BE2C (cell line): ENCODE measurements around the gene CFAP210.
"Not testable (repeated sequence)": the region's sequence is repeated elsewhere in the genome, so short reads cannot be mapped to it uniquely, and the experiment has no call there.

ENCODE experiments used
- DNase-seq: peaks from one replicate; pipeline ENCODE4 v3.0.0-alpha.2; 2020
- H3K27me3 ChIP-seq: fragments of 250-450 bp; sonication (Bioruptor Pico); 2 replicates; pipeline ENCODE4 v1.5.1; 2020; ENCODE audit warnings: mild to moderate bottlenecking
- H3K36me3 ChIP-seq: fragments of 250-450 bp; sonication (Bioruptor Pico); 2 replicates; pipeline ENCODE4 v1.5.1; 2020; ENCODE audit warnings: mild to moderate bottlenecking
- H3K4me1 ChIP-seq: fragments of 250-450 bp; sonication (Bioruptor Pico); 2 replicates; pipeline ENCODE4 v1.5.1; 2020
- H3K4me3 ChIP-seq: 2 replicates; pipeline ENCODE4 v1.5.1; 2011; ENCODE audit warnings: low read depth, low read length
- H3K9me3 ChIP-seq: fragments of 250-450 bp; sonication (Bioruptor Pico); 2 replicates; pipeline ENCODE4 v1.5.1; 2020
- CTCF ChIP-seq: IDR thresholded peaks from 2 replicates; pipeline ENCODE4 v1.5.1; 2012; ENCODE audit warnings: mild to moderate bottlenecking, low read depth, low read length

Gene CFAP210

GRCh38 chr2:169637620-169638019, 56.6 kb downstream of the CFAP210 start:
- TF ChIP-seq CTCF: no peak
- no peaks in the 10 kb centered on the region for H3K9me3 ChIP-seq
- no peak for DNase-seq
- H3K27me3 ChIP-seq: no peaks in the 10 kb centered on the region
- H3K4me3 ChIP-seq: no peak overlapping the region
- no peaks in the 10 kb centered on the region for H3K4me1 ChIP-seq
- H3K36me3 ChIP-seq: peaks cover 3% of the 10 kb centered on the region

DNA sequence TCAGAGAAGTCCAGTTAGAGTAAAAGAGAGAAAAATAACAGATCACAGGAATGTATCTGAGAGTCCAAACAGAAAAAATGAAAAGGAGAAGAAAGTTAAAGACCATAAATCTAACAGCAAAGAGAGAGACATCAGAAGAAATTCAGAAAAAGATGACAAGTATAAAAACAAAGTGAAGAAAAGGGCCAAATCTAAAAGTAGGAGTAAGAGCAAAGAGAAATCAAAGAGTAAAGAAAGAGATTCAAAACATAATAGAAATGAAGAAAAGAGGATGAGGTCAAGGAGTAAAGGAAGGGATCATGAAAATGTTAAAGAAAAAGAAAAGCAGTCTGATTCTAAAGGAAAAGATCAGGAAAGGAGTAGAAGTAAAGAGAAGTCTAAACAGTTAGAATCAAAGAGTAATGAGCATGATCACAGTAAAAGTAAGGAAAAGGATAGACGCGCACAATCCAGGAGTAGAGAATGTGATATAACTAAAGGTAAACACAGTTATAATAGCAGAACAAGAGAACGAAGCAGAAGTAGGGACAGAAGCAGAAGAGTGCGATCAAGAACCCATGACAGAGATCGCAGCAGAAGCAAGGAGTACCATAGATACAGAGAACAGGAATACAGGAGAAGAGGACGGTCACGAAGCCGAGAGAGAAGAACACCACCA, 57.6 kb downstream of the CFAP210 start:
- no peaks in the 10 kb centered on the region for H3K9me3 ChIP-seq
- no peaks in the 10 kb centered on the region for H3K4me1 ChIP-seq
- no peak overlapping the region for H3K4me3 ChIP-seq
- TF ChIP-seq CTCF: no peak
- H3K36me3 ChIP-seq: peaks cover 3% of the 10 kb centered on the region
- H3K27me3 ChIP-seq: no peaks in the 10 kb centered on the region
- DNase-seq: no peak

GRCh38 chr2:169625781-169626180, 68.4 kb downstream of the CFAP210 start:
- no peaks in the 10 kb centered on the region for H3K4me1 ChIP-seq
- no peak for TF ChIP-seq CTCF
- no peaks in the 10 kb centered on the region for H3K36me3 ChIP-seq
- no peaks in the 10 kb centered on the region for H3K9me3 ChIP-seq
- no peak for DNase-seq
- no peaks in the 10 kb centered on the region for H3K27me3 ChIP-seq
- no peak overlapping the region for H3K4me3 ChIP-seq

GRCh38 chr2:169623235-169623634, 71.0 kb downstream of the CFAP210 start:
- Histone ChIP-seq H3K4me3 (no peak overlapping the region), H3K36me3 (no peaks in the 10 kb centered on the region), H3K27me3 (no peaks in the 10 kb centered on the region), H3K4me1 (no peaks in the 10 kb centered on the region), H3K9me3 (no peaks in the 10 kb centered on the region)
- DNase-seq: no peak
- TF ChIP-seq CTCF: no peak

DNA sequence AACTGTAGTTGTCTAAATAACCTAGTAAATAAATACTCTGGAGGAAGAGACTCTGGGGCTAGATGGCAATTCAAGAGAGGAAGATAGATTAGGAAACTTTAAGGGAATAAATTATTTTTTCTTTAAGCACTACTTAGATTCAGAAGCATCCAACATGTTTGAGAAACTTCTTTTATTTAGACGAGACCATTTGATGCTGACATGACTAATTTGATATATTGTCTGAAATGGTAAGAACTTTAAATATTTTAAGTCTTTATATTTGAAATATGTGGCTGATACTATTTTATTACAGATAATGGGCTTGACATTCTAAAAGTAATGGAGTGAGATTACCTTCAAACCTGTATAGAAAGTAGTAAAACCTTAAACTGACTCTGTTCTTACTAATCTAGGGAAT, 73.7 kb downstream of the CFAP210 start:
- Histone ChIP-seq H3K4me1 (no peaks in the 10 kb centered on the region), H3K9me3 (no peaks in the 10 kb centered on the region), H3K27me3 (no peaks in the 10 kb centered on the region), H3K36me3 (peaks cover 5% of the 10 kb centered on the region; the same call in 1 of the 2 replicates), H3K4me3 (no peak overlapping the region)
- no peak for DNase-seq
- no peak for TF ChIP-seq CTCF

DNA sequence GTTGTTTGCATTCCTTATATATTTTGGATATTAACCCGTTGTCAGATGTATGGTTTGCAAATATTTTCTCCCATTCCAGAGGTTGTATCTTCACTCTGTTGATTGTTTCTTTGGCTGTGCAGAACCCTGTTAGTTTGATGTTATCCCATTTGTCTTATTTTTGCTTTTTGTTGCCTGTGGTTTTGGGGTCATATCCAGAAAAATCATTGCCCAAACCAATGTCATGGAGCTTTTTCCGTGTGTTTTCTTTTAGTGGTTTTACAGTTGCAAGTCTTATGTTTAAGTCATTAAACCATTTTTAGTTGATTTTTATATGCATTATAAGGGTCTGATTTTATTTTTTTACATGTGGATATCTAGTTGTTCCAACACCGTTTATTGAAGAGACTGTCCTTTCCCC, 74.3 kb downstream of the CFAP210 start:
- no peaks in the 10 kb centered on the region for H3K4me1 ChIP-seq
- no peak overlapping the region for H3K4me3 ChIP-seq
- no peaks in the 10 kb centered on the region for H3K27me3 ChIP-seq
- no peak for DNase-seq
- H3K36me3 ChIP-seq: peaks cover 8% of the 10 kb centered on the region
- H3K9me3 ChIP-seq: no peaks in the 10 kb centered on the region
- no peak for TF ChIP-seq CTCF

- DNase-seq, H3K4me3 ChIP-seq, H3K9me3 ChIP-seq, H3K4me1 ChIP-seq, H3K27me3 ChIP-seq: not testable (repeated sequence)
- peaks cover 18% of the 10 kb centered on the region for H3K36me3 ChIP-seq
Observed at GRCh38 chr2:169615982-169616381, 78.2 kb downstream of the CFAP210 start.
